Stimulated activated CD8-positive, alpha-beta memory T cell treated with anti-CD3 and anti-CD28 coated beads, Interleukin-12 subunit alpha, Interleukin-12 subunit beta, amount 100 ng/mL, for 4 hours (primary cell): ENCODE data around the gene TIMM50.
A peak's percentile ranks its signal among the peaks of the same experiment; 100 is the strongest.

Experiments used
- DNase-seq: peaks from one replicate; pipeline ENCODE4 v3.0.0-alpha.2; 2020; ENCODE audit warnings: low read depth

The TIMM50 gene

DNA sequence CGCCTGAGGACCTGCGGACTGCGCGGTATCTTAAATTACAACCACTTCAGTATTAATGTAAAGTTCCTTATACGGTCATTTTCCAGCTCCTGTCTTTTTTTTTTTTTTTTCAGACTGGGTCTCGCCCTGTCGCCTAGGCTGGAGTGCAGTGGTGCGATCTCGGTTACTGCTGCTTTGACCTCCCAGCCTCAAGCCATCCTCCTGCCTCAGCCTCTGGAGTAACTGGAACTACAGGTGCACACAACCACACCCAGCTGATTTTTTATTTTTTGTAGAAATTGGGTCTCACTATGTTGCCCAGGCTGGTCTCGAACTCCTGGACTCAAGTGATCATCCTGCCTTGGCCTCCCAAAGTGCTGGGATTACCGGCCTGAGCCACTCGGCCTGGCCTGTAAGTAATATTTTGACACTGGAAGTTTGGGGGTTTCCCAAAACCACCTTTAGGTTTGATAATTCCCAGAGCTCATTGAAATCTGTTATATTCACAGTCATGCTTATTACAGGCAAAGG is 52.4 kb downstream of the TIMM50 start:
- no peak for DNase-seq

DNA sequence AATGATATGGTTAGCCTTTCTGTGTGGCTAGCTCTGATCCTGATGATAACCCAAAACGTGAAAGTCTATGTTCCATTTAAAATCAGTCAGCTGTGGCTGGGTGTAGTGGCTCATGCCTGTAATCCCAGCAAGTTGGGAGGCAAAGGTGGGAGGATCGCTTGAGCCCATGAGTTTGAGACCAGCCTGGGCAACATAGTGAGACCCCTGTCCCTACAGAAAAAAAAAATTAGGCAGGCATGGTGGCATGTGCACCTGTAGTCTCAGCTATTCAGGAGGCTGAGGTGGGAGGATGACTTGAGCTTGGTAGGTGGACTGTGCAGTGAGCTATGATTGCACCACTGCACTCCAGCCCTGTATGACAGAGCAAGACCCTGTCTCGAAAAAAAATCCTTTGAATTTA is 53.2 kb downstream of the TIMM50 start:
- no peak for DNase-seq

DNA sequence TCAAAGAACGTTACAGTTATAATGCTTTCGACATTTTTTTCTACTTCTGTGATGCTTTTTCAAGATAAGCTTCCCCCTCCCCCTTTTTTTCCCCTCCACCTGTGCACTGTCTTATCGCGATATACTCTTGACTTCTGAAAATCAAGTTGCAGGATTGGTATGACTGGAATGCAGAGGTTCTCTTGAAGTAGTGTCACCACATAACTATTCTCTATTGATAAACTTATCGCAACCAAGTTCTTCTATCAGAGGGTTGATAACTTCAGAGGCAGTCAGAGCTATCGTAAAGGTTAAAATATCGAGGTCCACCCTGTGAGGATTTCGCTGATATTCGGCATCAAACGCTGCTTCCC is 58.5 kb downstream of the TIMM50 start:
- DNase-seq: no peak

DNA sequence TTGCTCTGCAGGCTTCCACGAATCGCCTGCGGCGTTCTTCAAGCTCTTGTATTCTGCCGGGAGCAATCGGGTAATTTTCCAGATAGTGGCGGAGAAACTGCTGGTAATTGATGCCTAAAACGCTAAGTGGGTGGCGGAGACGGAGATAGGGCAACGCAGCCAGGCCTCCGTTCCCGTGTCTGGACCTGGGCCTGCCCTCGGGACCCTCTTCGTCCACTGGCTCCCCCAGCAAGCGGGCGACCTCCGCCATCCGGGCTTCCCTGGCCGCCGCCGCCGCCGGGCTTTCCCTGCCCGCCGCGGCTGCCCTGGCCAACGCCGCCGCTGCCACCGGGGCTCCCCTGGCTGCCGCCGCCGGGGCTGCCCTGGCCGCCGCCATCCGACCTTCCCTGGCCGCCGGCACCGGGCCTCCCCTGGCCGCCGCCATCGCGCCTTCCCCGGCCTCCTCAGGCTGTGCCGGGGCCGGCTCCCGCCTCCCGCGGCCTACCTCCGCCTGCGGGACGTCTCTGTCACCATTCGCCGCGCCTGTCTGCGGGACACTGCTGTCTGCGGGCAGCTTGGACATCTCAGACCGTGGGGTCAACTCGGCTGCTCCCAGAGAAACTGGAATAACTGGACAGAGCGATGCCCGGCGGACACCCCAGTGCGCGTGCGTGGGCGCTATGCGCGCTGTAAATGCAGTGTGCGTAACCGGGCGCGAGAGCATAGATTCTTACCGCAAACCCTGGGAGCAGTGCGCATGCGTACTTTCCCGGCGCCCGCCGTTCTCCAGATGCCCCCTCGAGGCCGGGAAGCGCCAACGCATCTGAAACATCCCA is 59.1 kb downstream of the TIMM50 start, which contains the start of gene EID2:
Gene EID2 (minus strand): TSS at position 644 of the 815 bp plus-strand sequence. CDS start 82 bp downstream, at position 562.
- peak; percentile 88 for DNase-seq

DNA sequence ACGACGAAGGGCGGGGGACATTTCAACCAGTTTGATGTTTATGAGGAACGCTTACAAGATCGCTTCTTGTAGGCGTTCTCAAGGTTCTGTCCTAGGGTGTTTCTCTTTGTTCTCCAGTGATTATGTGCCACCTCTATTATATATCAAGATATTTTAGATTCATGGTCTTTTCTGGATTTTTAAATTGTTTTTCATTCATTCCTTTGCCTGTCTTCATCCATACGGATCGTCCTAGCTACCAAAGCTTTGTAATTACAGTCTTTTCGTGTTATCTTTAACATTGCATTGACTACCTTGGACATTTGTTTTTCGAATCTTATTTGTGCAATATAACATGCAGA is 59.7 kb downstream of the TIMM50 start:
- no peak for DNase-seq
